ENCODE measurements around the gene KBTBD4.

- TF ChIP-seq CTCF (IDR thresholded peaks at IDR 0.05) (no peak), EZH2 (IDR thresholded peaks at IDR 0.05; ENCODE audit: borderline replicate concordance, insufficient read depth, low read depth, low read length, poor library complexity, severe bottlenecking) (no peak)
Observed at GRCh38 chr11:47573321-47573720, 5.4 kb downstream of the KBTBD4 start.

Measured in B cell (primary cell).